HG02759 (cell line): ENCODE measurements around the gene DAZL.
"Not testable (repeated sequence)": the region's sequence is repeated elsewhere in the genome, so short reads cannot be mapped to it uniquely, and the experiment has no call there.

Experiments used
- ATAC-seq: cut with Tn5 transposase; IDR thresholded peaks from one replicate; pipeline ENCODE4 v1.9.1; 2021; ENCODE audit warnings: mild to moderate bottlenecking, moderate library complexity; ENCODE audit not compliant: unreplicated experiment

The DAZL gene

GRCh38 chr3:16604887-16605602, at the start of gene DAZL:
DAZL (minus strand) TSS chr3:16605423; CDS start chr3:16605205, 218 bp downstream.
- ATAC-seq = no peak

GRCh38 chr3:16654976-16655375, 49.8 kb upstream of the DAZL start:
- ATAC-seq = no peak

- no peak for ATAC-seq
Measured at GRCh38 chr3:16653712-16654111, 48.5 kb upstream of the DAZL start.

GRCh38 chr3:16647668-16648067, 42.4 kb upstream of the DAZL start:
- ATAC-seq = no peak

GRCh38 chr3:16639806-16640205, 34.6 kb upstream of the DAZL start:
- no peak for ATAC-seq

GRCh38 chr3:16633948-16634347, 28.7 kb upstream of the DAZL start:
- ATAC-seq = no peak

GRCh38 chr3:16632395-16632794, 27.2 kb upstream of the DAZL start:
- no peak for ATAC-seq

- no peak for ATAC-seq
Measured at GRCh38 chr3:16618721-16619120, 13.5 kb upstream of the DAZL start.

- ATAC-seq = not testable (repeated sequence)
Measured at GRCh38 chr3:16617155-16617554, 11.9 kb upstream of the DAZL start.

GRCh38 chr3:16616083-16616482, 10.9 kb upstream of the DAZL start:
- no peak for ATAC-seq

GRCh38 chr3:16614033-16615031, 9.1 kb upstream of the DAZL start:
- ATAC-seq = no peak

GRCh38 chr3:16609927-16610580, 4.8 kb upstream of the DAZL start:
- no peak for ATAC-seq

GRCh38 chr3:16608816-16609215, 3.6 kb upstream of the DAZL start:
- no peak for ATAC-seq

GRCh38 chr3:16607718-16608117, 2.5 kb upstream of the DAZL start:
- no peak for ATAC-seq

GRCh38 chr3:16606398-16606797, 1.2 kb upstream of the DAZL start:
- ATAC-seq = no peak

GRCh38 chr3:16605966-16606365, 743 bp upstream of the DAZL start:
- no peak for ATAC-seq

- ATAC-seq = no peak
Measured at GRCh38 chr3:16604433-16604832, 790 bp downstream of the DAZL start.

GRCh38 chr3:16601537-16602005, 3.7 kb downstream of the DAZL start:
- no peak for ATAC-seq

- peak; percentile 50 for ATAC-seq
Measured at GRCh38 chr3:16600780-16601536, 4.3 kb downstream of the DAZL start.

GRCh38 chr3:16599694-16600093, 5.5 kb downstream of the DAZL start:
- ATAC-seq = no peak
